CD4-positive, alpha-beta T cell treated with Interleukin-6 at 100 ng/mL for 8 hours (primary cell): ENCODE results near the gene ELOVL5.

Source experiments
- DNase-seq: peaks from one replicate; pipeline ENCODE4 v3.0.0-alpha.2; 2020; ENCODE audit warnings: mixed read lengths, low spot score

Gene ELOVL5

DNA sequence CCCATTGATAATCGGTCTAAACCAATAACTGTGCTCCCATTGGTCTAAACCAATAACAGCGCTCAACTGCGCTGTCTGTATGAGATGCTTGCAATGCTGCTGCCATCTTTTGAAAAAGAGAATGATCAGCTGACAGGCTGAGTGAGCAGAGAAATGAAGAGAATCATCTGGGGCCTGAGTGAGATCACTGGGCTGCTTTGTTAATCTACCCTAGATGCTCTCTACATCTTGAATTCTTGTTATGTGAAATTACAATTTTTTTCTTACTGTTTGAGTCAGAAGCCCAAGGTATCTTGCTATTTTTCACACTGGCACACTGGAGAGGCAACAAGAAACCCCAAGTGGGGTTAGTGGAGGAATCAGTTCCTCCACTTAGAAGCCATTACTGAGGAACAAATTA lies 108.6 kb downstream of the ELOVL5 start:
- DNase-seq, result no peak

DNA sequence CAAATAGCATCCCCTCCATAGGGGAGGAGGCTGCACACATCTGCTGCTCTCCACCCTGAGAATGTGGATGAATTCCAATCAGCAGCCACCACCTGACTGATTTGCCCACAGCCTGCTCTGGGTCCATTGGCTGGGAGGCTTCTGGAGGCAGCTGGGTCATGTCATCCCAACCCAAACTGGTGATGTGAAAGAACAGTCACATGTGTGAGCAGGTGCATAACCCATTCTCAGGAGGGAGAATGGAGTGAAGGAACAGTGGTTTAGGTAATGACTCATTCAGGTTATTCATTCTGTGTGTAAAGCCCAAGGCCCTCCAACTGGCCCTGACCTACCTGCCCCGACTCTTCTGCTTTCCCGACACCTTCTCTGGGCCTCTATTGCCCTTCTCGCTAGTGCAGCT lies 109.2 kb downstream of the ELOVL5 start:
- no peak for DNase-seq

DNA sequence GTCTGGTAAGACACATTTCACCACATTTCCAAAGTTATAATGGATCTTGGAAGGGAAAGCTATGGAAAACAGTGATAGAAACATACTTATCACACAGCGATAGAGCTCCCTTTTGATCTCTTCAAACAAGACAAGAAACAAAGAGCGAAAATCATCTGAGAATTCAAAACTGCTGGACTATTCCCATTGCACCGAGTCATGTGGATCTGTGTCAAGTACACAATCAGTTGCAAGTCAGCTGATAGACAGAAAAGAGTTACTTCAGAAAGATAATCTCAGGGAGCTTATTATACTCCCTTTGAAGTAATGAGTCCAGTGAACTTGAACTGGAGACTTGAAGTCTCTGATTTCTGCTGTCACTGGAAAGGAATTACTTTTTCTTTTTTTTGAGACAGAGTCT lies 110.4 kb downstream of the ELOVL5 start:
- no peak for DNase-seq

DNA sequence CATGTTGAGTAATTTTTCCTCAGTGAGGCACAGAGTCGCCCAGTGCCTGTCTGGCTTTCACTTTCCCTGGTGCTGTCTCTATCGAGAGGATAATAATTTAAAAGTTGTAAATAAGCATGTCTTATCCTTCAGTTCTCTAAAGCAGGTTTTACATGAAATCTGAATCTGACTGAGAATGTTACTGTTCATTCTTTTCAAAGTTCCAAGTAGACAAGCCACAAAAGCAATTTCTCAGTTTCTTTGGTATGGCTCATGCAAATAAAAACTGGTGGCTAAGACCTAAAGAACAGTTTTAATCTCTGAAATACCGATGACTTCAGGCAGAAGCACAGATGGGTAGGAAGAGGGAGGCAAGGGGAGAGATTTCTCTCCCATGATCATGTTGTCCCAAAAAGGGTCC lies 112.5 kb downstream of the ELOVL5 start:
- no peak for DNase-seq

DNA sequence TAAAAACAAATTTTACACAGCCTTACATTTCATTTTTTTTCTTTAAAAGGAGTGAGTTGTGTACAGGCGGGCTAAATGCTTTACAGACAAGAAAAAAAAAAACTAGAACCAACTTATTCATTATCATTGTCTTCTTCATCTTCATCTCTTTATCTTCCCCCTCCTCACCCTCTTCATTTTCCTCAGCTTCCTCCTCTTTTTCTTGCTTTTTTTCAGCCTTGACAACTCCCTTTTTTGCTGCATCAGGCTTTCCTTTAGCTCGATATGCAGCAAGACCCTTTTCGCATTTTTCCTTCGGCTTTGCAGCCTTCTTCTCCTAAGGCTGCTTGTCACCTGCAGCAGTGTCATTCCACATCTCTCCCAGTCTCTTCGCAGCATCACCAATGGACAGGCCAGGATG lies 113.2 kb downstream of the ELOVL5 start:
- DNase-seq, result no peak

DNA sequence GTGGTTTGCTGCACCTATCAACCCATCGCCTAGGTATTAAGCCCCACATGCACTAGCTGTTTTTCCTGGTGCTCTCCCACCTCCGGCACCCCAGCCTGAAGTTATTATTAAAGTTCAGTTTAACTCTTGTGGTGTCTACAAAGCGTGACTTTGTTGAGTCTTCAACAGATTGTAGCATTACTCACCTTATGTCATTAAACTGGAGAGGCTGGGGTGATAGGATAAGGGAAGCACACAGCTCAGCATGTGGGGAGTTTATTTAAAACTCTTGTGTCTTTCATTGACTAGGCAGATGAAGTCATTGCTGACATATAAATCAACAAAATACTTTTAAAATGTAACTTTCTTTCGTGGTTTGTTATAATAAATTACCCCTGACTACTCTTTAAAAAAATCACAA lies 115.4 kb downstream of the ELOVL5 start:
- DNase-seq, result no peak

DNA sequence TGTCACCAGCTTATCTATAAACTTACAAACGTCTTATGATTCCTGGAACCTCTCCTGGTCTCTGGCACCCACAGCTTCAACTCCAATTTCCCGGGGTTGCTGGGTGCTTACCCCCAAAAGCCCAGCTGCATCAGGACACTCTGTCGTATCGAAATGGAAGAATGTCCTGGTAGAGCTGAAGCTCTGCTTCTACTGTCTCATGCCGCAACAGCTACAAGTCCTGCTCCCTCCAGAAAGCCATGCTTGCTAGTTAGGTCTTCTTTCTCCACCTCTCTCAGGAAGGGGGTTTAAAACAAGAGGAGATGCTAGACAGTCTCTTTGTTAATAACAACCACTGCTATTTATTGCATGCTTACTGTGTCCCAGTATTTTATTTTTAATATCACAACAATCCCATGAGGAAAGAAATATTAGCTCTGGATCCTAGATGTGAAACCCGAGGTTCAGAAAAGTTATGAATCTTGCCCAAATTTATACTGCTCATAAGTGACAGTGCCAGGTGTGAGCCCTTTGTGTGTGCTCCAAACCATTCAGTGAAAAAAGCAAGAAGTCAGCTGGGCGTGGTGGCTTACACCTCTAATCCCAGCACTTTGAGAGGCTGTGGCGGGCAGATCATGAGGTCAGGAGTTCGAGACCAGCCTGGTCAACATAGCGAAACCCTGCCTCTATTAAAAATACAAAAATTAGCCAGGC lies 117.8 kb downstream of the ELOVL5 start:
- no peak for DNase-seq

DNA sequence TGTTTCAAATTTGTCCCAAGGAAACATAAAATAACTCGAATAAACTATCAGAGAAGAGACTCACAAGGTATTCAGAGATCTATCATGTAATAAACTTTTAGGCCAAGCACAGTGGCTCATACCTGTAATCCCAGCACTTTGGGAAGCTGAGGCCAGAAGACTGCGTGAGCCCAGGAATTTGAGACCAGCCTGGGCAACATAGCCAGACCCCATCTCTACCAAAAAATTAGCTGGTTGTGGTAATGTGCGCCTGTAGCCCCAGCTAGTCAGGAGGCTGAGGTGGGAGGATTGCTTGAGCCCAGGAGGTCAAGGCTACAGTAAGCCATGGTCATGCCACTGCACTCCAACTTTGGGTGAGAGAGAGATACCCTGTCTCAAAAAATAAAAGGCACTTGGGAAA lies 120.9 kb downstream of the ELOVL5 start:
- DNase-seq, result no peak

DNA sequence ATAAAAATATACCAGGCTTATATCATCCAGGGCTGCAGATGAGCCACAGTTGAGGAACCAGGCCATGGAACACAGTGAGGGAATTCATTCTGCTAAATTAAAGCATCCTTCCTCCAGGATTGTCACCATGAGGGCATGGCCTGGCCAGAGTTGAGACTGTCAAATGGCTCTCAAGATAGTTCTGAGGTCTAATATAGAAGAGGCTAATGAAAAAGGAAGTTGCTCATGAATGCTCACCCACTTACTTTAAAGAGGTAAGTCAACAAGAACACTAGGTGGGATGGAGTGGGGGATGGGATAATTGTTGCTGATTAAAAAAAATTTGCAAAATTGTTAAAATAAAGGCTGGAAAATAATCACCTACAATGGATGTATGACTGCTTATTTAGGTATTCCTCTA lies 128.1 kb downstream of the ELOVL5 start:
- DNase-seq, result no peak
